GM23338 (cell line): ENCODE measurements around the gene G3BP1. TPM values are rescaled to one million over a fixed set of nuclear protein-coding genes. Genes with fewer than 3 reads are reported as not detected.

ENCODE experiments used
- ATAC-seq: fragments of 200-7000 bp; cut with Tn5 transposase; 3 replicates; pipeline ENCODE4 v1.9.1; 2020
- DNase-seq: peaks from one replicate; pipeline ENCODE4 v3.0.0-alpha.2; 2015; ENCODE audit warnings: low spot score
- H2AFZ ChIP-seq: fragments of 200-600 bp; sonication (generic); 2 replicates; pipeline ENCODE4 v1.8.0; 2016; ENCODE audit warnings: antibody characterized with exemption, mild to moderate bottlenecking, moderate library complexity
- H3F3A ChIP-seq: fragments of 200-600 bp; sonication (generic); replicated peaks from 2 replicates; pipeline ENCODE4 v1.8.0; 2017; ENCODE audit warnings: antibody characterized with exemption, mixed run types, low read depth
- H3K27ac ChIP-seq: fragments of 200-600 bp; sonication (generic); 2 replicates; pipeline ENCODE4 v1.6.1; 2016; ENCODE audit warnings: low read depth
- H3K27me3 ChIP-seq: fragments of 200-600 bp; sonication (generic); 2 replicates; pipeline ENCODE4 v1.8.0; 2016; ENCODE audit warnings: mild to moderate bottlenecking, mixed run types, moderate library complexity; ENCODE audit not compliant: insufficient read depth
- H3K36me3 ChIP-seq: fragments of 200-600 bp; sonication (generic); 2 replicates; pipeline ENCODE4 v1.8.0; 2016; ENCODE audit warnings: mild to moderate bottlenecking; ENCODE audit not compliant: insufficient read depth
- H3K4me1 ChIP-seq: fragments of 200-600 bp; sonication (generic); 2 replicates; pipeline ENCODE4 v1.8.0; 2016; ENCODE audit warnings: mild to moderate bottlenecking, moderate library complexity; ENCODE audit not compliant: insufficient read depth
- H3K4me2 ChIP-seq: fragments of 200-600 bp; sonication (generic); 2 replicates; pipeline ENCODE4 v1.7.1; 2017; ENCODE audit warnings: mixed run types
- H3K4me3 ChIP-seq: fragments of 200-600 bp; sonication (generic); 2 replicates; pipeline ENCODE4 v1.6.1; 2016; ENCODE audit warnings: mixed run types
- H3K79me2 ChIP-seq: fragments of 200-600 bp; sonication (generic); replicated peaks from 2 replicates; pipeline ENCODE4 v1.8.0; 2017; ENCODE audit warnings: mild to moderate bottlenecking; ENCODE audit not compliant: insufficient read depth
- H3K9me2 ChIP-seq: fragments of 200-600 bp; sonication (generic); 2 replicates; pipeline ENCODE4 v1.8.0; 2017; ENCODE audit not compliant: insufficient read depth
- H4K20me1 ChIP-seq: fragments of 200-600 bp; sonication (generic); replicated peaks from 2 replicates; pipeline ENCODE4 v1.8.0; 2017; ENCODE audit warnings: mild to moderate bottlenecking; ENCODE audit not compliant: insufficient read depth
- H3K27ac Mint-ChIP-seq: 2 replicates; pipeline ENCODE4 v1.8.0; 2020; ENCODE audit warnings: inconsistent platforms, mild to moderate bottlenecking, moderate library complexity, mixed read lengths
- H3K27me3 Mint-ChIP-seq: 3 replicates; pipeline ENCODE4 v1.8.0; 2022; ENCODE audit warnings: low read depth, mild to moderate bottlenecking, moderate library complexity, mixed read lengths, inconsistent platforms; ENCODE audit not compliant: insufficient read depth, poor library complexity
- H3K36me3 Mint-ChIP-seq: 3 replicates; pipeline ENCODE4 v1.8.0; 2021; ENCODE audit warnings: low read depth, mild to moderate bottlenecking, inconsistent platforms, moderate library complexity, mixed read lengths
- H3K4me1 Mint-ChIP-seq: 3 replicates; pipeline ENCODE4 v1.8.0; 2020; ENCODE audit warnings: mild to moderate bottlenecking, inconsistent platforms, mixed read lengths
- H3K4me3 Mint-ChIP-seq: 3 replicates; pipeline ENCODE4 v1.8.0; 2021; ENCODE audit warnings: moderate library complexity, mild to moderate bottlenecking, inconsistent platforms, mixed read lengths
- H3K9me3 Mint-ChIP-seq: 3 replicates; pipeline ENCODE4 v1.8.0; 2020; ENCODE audit warnings: moderate library complexity, mild to moderate bottlenecking, inconsistent platforms, mixed read lengths
- CREB1 ChIP-seq: fragments of 250-450 bp; sonication (Bioruptor Pico); IDR thresholded peaks from 2 replicates; pipeline ENCODE4 v1.5.0; 2020; ENCODE audit warnings: low read depth, mild to moderate bottlenecking, moderate library complexity
- CTCF ChIP-seq, 2 experiments: fragments of 200-600 bp in 1 of 2; sonication (generic) in 1 of 2; conservative IDR thresholded peaks; 2 replicates each; pipeline versions ENCODE4 v1.5.1 to v1.6.1; 2016 to 2017; ENCODE audit warnings: antibody characterized with exemption in 2 of 2, low read depth in 2 of 2, mild to moderate bottlenecking in 2 of 2, moderate library complexity in 1 of 2
- JUNB ChIP-seq: IDR thresholded peaks from one replicate; pipeline ENCODE4 v1.6.1; 2016; ENCODE audit warnings: antibody characterized with exemption; ENCODE audit not compliant: unreplicated experiment
- ZNF114 ChIP-seq: fragments of 250-450 bp; sonication (Bioruptor Pico); IDR thresholded peaks from 2 replicates; pipeline ENCODE4 v1.5.0; 2020; ENCODE audit warnings: mild to moderate bottlenecking, moderate library complexity
- ZNF331 ChIP-seq: fragments of 250-450 bp; sonication (Bioruptor Pico); IDR thresholded peaks from 2 replicates; pipeline ENCODE4 v1.5.0; 2020; ENCODE audit warnings: low read depth, mild to moderate bottlenecking, moderate library complexity
- ZNF462 ChIP-seq: fragments of 250-450 bp; sonication (Bioruptor Pico); IDR thresholded peaks from 2 replicates; pipeline ENCODE4 v1.5.0; 2020; ENCODE audit warnings: mild to moderate bottlenecking, moderate library complexity
- polyA plus RNA-seq: library from polyadenylated mRNA; unstranded; fragments of >200 nt; fragmentation: Nextera tagmentation; extraction: Ambion mirVana; gene quantifications from 2 replicates; pipeline ENCODE4 v1.2.1, GENCODE V29; 2016
- total RNA-seq: library from RNA; depleted of rRNA; stranded (reverse); fragments of >200 nt; shearing (Covaris generic); gene quantifications from 2 replicates; pipeline ENCODE4 v1.2.3, GENCODE V29; 2014

G3BP1 gene
- total and polyA plus RNA-seq, 2 experiments from 2014 or later = 183 to 323 TPM

- no peak overlapping the region for H3K4me2 ChIP-seq
- Mint-ChIP-seq H3K4me3 (no peak overlapping the region), H3K4me1 (peaks cover 9% of the 10 kb centered on the region), H3K27me3 (peaks cover 12% of the 10 kb centered on the region), H3K36me3 (peaks cover 20% of the 10 kb centered on the region), H3K27ac (no peak overlapping the region), H3K9me3 (peaks cover 26% of the 10 kb centered on the region)
- TF ChIP-seq CREB1 (CRISPR knock-in tag) (no peak), ZNF462 (CRISPR knock-in tag) (no peak), ZNF114 (CRISPR knock-in tag) (no peak), CTCF (conservative IDR thresholded peaks at IDR 0.05; ENCODE audit: low read depth in 2 of 2) (no peak), JUNB (no peak), ZNF331 (CRISPR knock-in tag) (no peak)
- peaks cover 6% of the 10 kb centered on the region; the same call in 1 of the 2 replicates for H3K36me3 ChIP-seq
- no peaks in the 10 kb centered on the region for H3K79me2 ChIP-seq
- 0 out of 2 replicates have a peak, but pooled peaks cover 6% of the 10 kb centered on the region for H3K4me1 ChIP-seq
- no peaks in the 10 kb centered on the region for H3K27me3 ChIP-seq
- no peaks in the 10 kb centered on the region for H3K9me2 ChIP-seq
- no peak overlapping the region for H3K4me3 ChIP-seq
- peaks cover 4% of the 10 kb centered on the region; the same call in 1 of the 2 replicates for H3F3A ChIP-seq
- H4K20me1 ChIP-seq = no peaks in the 10 kb centered on the region
- H2AFZ ChIP-seq = no peak overlapping the region
- no peak overlapping the region for H3K27ac ChIP-seq
- ATAC-seq = no peak
- no peak for DNase-seq
These were observed 38.2 kb upstream of the G3BP1 start for GRCh38 chr5:151733358-151734063.
